Epidermal melanocyte (primary cell): ENCODE measurements around the gene ZNF333.
A peak's percentile ranks its signal among the peaks of the same experiment; 100 is the strongest.

Source experiments
- DNase-seq: peaks from one replicate; pipeline ENCODE4 v3.0.0; 2011; ENCODE audit warnings: low spot score; ENCODE audit not compliant: insufficient read length

The ZNF333 gene

GRCh38 chr19:14689598-14690503, at the start of gene ZNF333:
Gene ZNF333 (plus strand): TSS chr19:14690048. CDS start chr19:14693492, 3,444 bp downstream.
- peak; percentile 80 for DNase-seq

DNA sequence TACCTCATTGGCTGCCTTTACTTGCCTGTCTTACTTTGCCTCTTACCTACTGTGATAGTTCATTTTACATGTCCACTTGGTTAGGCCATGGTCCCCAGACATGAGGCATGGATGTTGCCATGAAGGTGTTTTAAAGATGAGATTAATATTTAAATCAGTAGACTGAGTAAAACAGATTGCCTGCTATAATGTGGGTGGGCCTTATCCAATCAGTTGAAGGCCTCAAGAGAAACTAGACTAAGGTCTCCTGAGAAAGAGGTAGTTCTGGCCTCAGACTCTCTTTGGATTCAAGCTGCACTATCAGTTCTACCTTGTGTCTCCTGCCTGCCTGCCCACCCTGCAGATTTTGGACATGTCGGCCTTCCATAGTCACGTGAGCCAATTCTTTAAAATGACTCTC, 41.3 kb upstream of the ZNF333 start:
- DNase-seq = no peak

GRCh38 chr19:14649020-14649419, 40.8 kb upstream of the ZNF333 start:
- DNase-seq = no peak

GRCh38 chr19:14650161-14650560, 39.7 kb upstream of the ZNF333 start:
- DNase-seq = no peak

- no peak for DNase-seq
Measured at GRCh38 chr19:14654786-14655560, 34.9 kb upstream of the ZNF333 start.

GRCh38 chr19:14655726-14656125, 34.1 kb upstream of the ZNF333 start:
- DNase-seq = no peak

DNA sequence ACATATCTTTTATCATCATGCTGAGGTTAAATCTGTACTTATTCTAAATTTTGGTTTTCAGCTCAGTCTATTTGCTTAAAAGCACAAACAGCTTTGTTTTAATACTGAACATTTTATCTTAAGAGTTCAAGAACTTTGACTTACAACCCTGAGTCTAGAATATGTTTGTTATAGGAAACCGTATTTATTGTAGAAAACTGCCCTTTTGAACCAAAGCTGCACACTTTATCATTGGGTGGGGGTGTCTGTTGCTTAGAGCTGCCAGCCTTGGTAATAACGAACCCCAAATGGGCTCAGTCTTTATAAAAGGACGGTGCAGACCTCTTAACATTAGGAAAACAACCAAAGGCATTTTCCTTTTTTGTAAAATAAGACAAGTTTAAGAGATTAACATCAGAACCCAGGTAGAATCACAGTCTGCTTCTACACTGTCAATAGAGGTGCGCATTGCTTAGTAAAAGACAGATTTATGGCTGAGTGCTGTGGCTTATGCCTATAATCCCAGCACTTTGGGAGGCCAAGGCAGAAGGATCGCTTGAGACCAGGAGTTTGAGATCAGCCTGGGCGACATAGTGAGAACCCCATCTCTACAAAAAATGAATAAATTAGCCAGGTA, 29.9 kb upstream of the ZNF333 start:
- no peak for DNase-seq

GRCh38 chr19:14661372-14661924, 28.4 kb upstream of the ZNF333 start:
- no peak for DNase-seq

DNA sequence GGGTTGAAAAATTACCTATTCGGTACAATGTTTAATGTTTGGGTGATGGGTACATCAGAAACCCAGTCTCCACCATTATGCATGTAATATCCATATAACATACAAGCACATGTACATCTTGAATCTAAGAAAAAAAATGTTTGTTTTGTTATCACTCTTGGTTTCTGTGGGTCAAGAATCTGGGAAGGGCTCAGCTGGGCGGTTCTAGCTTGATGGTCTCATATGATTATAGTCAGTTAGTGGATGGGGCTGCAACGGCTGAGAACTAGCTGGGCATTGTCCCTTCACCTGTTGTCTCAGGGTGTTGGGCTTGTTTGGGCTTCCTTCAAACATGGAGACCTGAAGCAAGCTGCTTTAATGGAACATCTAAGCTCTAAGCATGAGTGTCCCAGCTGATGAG, 19.9 kb upstream of the ZNF333 start:
- DNase-seq = no peak

- no peak for DNase-seq
Measured at GRCh38 chr19:14670408-14670807, 19.4 kb upstream of the ZNF333 start.

- DNase-seq = no peak
Measured at GRCh38 chr19:14672188-14672872, 17.5 kb upstream of the ZNF333 start.

DNA sequence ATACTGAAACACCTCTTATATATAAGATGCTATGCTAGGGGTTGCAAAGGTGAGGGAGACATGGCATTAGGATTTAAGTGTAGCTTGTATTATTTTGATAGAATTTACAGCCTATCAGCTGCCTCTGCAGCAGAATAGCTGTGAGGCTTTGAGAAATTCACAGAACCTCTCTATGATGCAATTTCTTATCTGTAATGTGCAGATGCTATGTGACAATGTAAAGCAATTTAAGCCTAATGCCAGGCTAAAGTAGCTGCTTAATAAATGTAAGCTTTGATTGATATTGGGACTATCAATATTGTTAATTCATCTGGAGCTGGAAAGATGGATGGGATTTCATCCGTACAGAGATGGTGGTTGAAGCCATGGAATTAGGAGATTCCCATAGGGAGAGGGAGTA, 16.8 kb upstream of the ZNF333 start:
- no peak for DNase-seq

DNA sequence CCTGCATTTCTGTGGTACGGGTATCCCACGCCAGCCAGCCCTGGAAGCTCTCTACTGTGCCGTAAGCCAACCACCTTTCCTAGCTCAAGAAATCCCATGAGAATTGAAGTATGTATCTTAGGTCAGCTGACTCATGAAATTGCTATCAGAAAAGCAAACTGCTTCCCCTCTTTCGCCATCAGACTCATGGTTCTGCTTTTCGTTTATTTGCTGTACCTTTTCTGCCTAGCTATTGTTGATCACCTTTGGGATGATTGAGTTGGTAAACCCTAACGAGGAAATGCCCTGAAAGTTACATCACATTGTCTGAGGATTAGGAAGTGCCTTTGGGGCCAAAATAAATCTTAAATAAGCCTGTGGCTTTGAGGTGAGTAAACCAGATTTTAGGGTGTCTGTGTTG, 15.1 kb upstream of the ZNF333 start, which contains the start of gene ADGRE3:
ADGRE3 (minus strand) TSS at position 81 of the 400 bp plus-strand sequence; CDS start at position 7, 74 bp downstream.
- no peak for DNase-seq

GRCh38 chr19:14676762-14677161, 13.1 kb upstream of the ZNF333 start:
- no peak for DNase-seq

DNA sequence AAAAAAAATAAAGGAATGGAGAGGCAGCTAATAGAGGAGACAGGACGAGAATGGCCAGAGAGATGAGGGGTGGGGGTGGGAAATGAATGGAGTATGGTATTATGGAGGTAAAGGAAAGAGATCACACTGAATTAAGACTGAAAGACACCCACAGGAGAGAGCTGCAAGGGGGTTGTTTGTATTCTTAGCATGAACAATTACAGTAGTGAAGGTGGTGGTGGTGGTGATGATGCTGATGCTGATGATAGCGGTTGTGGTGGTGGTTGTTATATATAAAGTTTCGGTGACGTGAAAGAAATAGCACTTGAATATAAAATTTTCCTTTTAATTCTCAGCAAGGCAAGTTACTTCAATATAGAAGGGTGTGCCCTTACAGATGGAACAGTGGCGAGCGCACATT, 12.4 kb upstream of the ZNF333 start:
- DNase-seq = no peak

- DNase-seq = no peak
Measured at GRCh38 chr19:14678199-14678598, 11.6 kb upstream of the ZNF333 start.

DNA sequence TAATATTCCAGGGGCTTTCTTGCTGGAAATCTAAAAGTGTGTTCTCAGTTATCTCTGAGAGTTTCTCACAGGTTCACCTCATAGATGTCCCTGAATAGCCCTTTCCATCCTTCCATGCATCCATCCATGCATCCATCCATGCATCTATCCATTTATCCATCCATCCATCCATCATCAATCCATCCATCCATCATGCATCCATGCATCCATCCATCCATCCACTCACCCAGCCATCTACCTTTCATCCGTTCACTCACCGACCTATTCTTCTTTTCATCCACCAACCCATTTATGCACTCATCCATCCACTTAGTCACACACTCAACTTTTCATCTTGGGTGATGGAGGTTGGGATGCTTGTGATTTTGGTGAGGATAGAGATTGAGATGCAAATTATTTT, 7.8 kb upstream of the ZNF333 start:
- DNase-seq = no peak

DNA sequence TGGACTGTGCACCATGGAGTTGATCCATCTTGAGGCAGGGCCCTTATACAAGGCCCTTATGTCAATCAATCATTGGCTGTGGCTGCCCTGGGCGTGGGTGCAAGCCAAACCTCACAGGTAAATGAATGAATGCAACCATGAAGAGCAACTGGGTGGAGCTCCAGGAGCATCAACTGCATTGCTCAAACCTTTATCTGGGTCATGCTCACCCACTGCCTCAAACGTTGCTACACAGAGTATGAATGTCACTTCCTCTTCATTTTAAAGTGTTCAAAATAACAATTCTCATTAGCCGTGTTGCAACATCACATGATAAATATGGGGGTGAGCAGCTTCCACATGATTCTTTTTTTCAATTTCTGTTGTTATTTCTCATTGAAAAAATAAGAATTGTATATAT, 6.4 kb upstream of the ZNF333 start:
- DNase-seq = no peak

- DNase-seq = no peak
Measured at GRCh38 chr19:14686411-14686810, 3.4 kb upstream of the ZNF333 start.

GRCh38 chr19:14694641-14695266, 4.9 kb downstream of the ZNF333 start:
- DNase-seq = no peak

- no peak for DNase-seq
Measured at GRCh38 chr19:14695471-14695870, 5.6 kb downstream of the ZNF333 start.
